HepG2 (cell line): ENCODE results near the gene TAP1. TPM values are rescaled to one million over a fixed set of nuclear protein-coding genes. Genes with fewer than 3 reads are reported as not detected.

Source experiments
- ATAD3A ChIP-seq: sonication (generic); formaldehyde crosslinking; IDR thresholded peaks from 2 replicates; pipeline ENCODE4 v1.4.0; 2020; ENCODE audit warnings: missing genetic modification reagents
- ELF1 ChIP-seq: sonication (generic); formaldehyde crosslinking; IDR thresholded peaks from 2 replicates; pipeline ENCODE4 v1.4.0; 2020; ENCODE audit warnings: missing genetic modification reagents
- HOXD1 ChIP-seq: sonication (generic); formaldehyde crosslinking; IDR thresholded peaks from 2 replicates; pipeline ENCODE4 v1.5.0; 2020; ENCODE audit warnings: missing genetic modification reagents
- ISL2 ChIP-seq: sonication (generic); formaldehyde crosslinking; IDR thresholded peaks from 2 replicates; pipeline ENCODE4 v1.5.0; 2020; ENCODE audit warnings: missing genetic modification reagents
- MEF2D ChIP-seq: sonication (generic); formaldehyde crosslinking; IDR thresholded peaks from 2 replicates; pipeline ENCODE4 v1.5.1; 2020; ENCODE audit warnings: mild to moderate bottlenecking, missing genetic modification reagents
- PAX8 ChIP-seq: sonication (generic); formaldehyde crosslinking; IDR thresholded peaks from 2 replicates; pipeline ENCODE4 v1.8.0; 2022; ENCODE audit warnings: mild to moderate bottlenecking, missing genetic modification reagents, borderline replicate concordance
- REPIN1 ChIP-seq: sonication (generic); formaldehyde crosslinking; IDR thresholded peaks from 2 replicates; pipeline ENCODE4 v1.8.0; 2022; ENCODE audit warnings: missing genetic modification reagents, low read depth, mild to moderate bottlenecking, borderline replicate concordance
- STAG1 ChIP-seq: sonication (generic); formaldehyde crosslinking; IDR thresholded peaks from 2 replicates; pipeline ENCODE4 v1.4.0; 2020; ENCODE audit warnings: missing genetic modification reagents
- ZNF468 ChIP-seq: sonication (generic); formaldehyde crosslinking; IDR thresholded peaks from 2 replicates; pipeline ENCODE4 v1.8.0; 2022; ENCODE audit warnings: mild to moderate bottlenecking, moderate library complexity, missing genetic modification reagents
- ZNF773 ChIP-seq: sonication (generic); formaldehyde crosslinking; IDR thresholded peaks from 2 replicates; pipeline ENCODE4 v1.4.0; 2020; ENCODE audit warnings: missing genetic modification reagents, borderline replicate concordance
- polyA plus RNA-seq, 8 experiments: library from polyadenylated mRNA; depleted of rRNA in 3 of 8; stranded (reverse) in 7 of 8; unstranded in 1 of 8; fragments of >200 nt; fragmentation: Illumina TruSeq in 4 of 8; extraction: Trizol in 4 of 8; gene quantifications; 2 replicates each; pipeline versions ENCODE4 v1.2.1 to v1.2.3, GENCODE V29; 2011 to 2016; ENCODE audit warnings: low read depth in 4 of 8, missing spikeins in 1 of 8, mixed read lengths in 1 of 8; ENCODE audit not compliant: insufficient read depth in 1 of 8
- total RNA-seq, 5 experiments: library from RNA; depleted of rRNA; stranded (reverse); fragments of >200 nt; fragmentation: Illumina TruSeq; extraction: Trizol; gene quantifications; 2 replicates each; pipeline ENCODE4 v1.2.3, GENCODE V29; 2016; ENCODE audit warnings: low read depth in 1 of 5
- TF ChIP-seq, protein P1 (sequence below): sonication (generic); formaldehyde crosslinking; IDR thresholded peaks from 2 replicates; pipeline ENCODE4 v1.5.0; 2020; ENCODE audit warnings: mild to moderate bottlenecking, missing genetic modification reagents
- TF ChIP-seq, protein P2 (sequence below): sonication (generic); formaldehyde crosslinking; IDR thresholded peaks from 2 replicates; pipeline ENCODE4 v1.4.0; 2020; ENCODE audit warnings: missing genetic modification reagents, borderline replicate concordance
- TF ChIP-seq, protein P3 (sequence below): sonication (generic); formaldehyde crosslinking; IDR thresholded peaks from 2 replicates; pipeline ENCODE4 v1.5.0; 2020; ENCODE audit warnings: mild to moderate bottlenecking, missing genetic modification reagents
- TF ChIP-seq, protein P4 (sequence below): IDR thresholded peaks from 2 replicates; pipeline ENCODE4 v1.4.0; 2020; ENCODE audit warnings: mild to moderate bottlenecking, missing genetic modification reagents
- TF ChIP-seq, protein P5 (sequence below): fragments of 450-650 bp; IDR thresholded peaks from 2 replicates; pipeline ENCODE4 v1.6.1; 2016

TAP1 gene
- total and polyA plus RNA-seq, 2 of the 13 experiments (the other 11 are each of a cell fraction or from before 2014, with no cell fraction given): 31.2 to 52.2 TPM

DNA sequence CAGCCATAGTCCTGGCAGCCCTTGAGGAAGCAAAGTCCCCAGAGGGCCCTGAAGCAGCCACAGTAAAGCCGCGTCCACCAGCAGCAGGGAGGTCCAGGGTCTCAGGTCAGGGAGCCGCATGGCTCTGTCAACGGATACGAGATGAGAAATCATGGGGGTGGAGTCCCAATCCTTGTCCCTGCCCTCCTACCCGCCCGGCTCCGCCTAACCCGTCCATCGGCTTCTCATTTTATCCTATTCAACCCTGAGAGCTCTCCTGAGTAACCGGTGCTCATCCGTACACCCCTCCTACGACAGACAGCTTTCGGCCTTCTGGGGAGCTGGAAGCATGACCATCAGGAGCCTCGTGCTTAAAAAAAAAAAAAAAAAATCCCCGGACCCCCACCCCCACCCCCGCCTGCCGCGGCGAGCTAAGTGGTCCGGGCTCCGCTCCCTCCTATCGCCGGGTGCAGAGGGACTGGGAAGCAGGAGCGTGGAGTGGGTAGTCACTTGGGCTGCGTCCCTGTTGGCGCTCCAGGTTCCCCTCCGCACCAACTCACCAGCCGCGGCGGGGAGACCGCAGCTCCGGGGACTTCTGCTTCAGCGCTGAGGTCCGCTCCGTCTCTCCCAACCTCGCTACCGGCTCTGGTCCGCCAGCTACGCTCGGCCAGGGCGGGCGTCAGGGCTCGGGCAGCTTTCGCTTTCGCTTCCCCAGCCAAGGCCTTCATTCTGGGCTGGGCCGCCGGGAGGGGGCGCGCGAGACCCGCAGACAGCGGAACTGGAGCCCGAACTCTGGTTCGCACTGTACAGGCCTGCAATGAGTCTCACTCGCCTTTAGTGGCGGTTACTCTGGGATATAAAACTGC is 15.2 kb downstream of the TAP1 start, which contains the start of gene TAP2 (continued):
- TF ChIP-seq REPIN1: peak; percentile 91; the same call in 1 of the 2 replicates
- TF ChIP-seq, protein P1, sequence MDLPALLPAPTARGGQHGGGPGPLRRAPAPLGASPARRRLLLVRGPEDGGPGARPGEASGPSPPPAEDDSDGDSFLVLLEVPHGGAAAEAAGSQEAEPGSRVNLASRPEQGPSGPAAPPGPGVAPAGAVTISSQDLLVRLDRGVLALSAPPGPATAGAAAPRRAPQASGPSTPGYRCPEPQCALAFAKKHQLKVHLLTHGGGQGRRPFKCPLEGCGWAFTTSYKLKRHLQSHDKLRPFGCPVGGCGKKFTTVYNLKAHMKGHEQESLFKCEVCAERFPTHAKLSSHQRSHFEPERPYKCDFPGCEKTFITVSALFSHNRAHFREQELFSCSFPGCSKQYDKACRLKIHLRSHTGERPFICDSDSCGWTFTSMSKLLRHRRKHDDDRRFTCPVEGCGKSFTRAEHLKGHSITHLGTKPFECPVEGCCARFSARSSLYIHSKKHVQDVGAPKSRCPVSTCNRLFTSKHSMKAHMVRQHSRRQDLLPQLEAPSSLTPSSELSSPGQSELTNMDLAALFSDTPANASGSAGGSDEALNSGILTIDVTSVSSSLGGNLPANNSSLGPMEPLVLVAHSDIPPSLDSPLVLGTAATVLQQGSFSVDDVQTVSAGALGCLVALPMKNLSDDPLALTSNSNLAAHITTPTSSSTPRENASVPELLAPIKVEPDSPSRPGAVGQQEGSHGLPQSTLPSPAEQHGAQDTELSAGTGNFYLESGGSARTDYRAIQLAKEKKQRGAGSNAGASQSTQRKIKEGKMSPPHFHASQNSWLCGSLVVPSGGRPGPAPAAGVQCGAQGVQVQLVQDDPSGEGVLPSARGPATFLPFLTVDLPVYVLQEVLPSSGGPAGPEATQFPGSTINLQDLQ (CRISPR knock-in tag): 0 out of 2 replicates have a peak, but pooled peaks have one; percentile 23
- TF ChIP-seq STAG1 (CRISPR knock-in tag): peak; percentile 95
- TF ChIP-seq, protein P2, sequence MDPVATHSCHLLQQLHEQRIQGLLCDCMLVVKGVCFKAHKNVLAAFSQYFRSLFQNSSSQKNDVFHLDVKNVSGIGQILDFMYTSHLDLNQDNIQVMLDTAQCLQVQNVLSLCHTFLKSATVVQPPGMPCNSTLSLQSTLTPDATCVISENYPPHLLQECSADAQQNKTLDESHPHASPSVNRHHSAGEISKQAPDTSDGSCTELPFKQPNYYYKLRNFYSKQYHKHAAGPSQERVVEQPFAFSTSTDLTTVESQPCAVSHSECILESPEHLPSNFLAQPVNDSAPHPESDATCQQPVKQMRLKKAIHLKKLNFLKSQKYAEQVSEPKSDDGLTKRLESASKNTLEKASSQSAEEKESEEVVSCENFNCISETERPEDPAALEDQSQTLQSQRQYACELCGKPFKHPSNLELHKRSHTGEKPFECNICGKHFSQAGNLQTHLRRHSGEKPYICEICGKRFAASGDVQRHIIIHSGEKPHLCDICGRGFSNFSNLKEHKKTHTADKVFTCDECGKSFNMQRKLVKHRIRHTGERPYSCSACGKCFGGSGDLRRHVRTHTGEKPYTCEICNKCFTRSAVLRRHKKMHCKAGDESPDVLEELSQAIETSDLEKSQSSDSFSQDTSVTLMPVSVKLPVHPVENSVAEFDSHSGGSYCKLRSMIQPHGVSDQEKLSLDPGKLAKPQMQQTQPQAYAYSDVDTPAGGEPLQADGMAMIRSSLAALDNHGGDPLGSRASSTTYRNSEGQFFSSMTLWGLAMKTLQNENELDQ (CRISPR knock-in tag): no peak
- TF ChIP-seq ELF1: peak; percentile 83
- TF ChIP-seq ISL2 (CRISPR knock-in tag): peak; percentile 77; the same call in 1 of the 2 replicates
- no peak for TF ChIP-seq ZNF468 (CRISPR knock-in tag)
- 0 out of 2 replicates have a peak, but pooled peaks have one; percentile 39 for TF ChIP-seq MEF2D
- TF ChIP-seq ZNF773 (CRISPR knock-in tag): peak; percentile 83; the same call in 1 of the 2 replicates
- TF ChIP-seq, protein P3, sequence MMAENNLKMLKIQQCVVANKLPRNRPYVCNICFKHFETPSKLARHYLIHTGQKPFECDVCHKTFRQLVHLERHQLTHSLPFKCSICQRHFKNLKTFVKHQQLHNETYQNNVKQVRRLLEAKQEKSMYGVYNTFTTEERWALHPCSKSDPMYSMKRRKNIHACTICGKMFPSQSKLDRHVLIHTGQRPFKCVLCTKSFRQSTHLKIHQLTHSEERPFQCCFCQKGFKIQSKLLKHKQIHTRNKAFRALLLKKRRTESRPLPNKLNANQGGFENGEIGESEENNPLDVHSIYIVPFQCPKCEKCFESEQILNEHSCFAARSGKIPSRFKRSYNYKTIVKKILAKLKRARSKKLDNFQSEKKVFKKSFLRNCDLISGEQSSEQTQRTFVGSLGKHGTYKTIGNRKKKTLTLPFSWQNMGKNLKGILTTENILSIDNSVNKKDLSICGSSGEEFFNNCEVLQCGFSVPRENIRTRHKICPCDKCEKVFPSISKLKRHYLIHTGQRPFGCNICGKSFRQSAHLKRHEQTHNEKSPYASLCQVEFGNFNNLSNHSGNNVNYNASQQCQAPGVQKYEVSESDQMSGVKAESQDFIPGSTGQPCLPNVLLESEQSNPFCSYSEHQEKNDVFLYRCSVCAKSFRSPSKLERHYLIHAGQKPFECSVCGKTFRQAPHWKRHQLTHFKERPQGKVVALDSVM: peak; percentile 47; the same call in 1 of the 2 replicates
- TF ChIP-seq, protein P4, sequence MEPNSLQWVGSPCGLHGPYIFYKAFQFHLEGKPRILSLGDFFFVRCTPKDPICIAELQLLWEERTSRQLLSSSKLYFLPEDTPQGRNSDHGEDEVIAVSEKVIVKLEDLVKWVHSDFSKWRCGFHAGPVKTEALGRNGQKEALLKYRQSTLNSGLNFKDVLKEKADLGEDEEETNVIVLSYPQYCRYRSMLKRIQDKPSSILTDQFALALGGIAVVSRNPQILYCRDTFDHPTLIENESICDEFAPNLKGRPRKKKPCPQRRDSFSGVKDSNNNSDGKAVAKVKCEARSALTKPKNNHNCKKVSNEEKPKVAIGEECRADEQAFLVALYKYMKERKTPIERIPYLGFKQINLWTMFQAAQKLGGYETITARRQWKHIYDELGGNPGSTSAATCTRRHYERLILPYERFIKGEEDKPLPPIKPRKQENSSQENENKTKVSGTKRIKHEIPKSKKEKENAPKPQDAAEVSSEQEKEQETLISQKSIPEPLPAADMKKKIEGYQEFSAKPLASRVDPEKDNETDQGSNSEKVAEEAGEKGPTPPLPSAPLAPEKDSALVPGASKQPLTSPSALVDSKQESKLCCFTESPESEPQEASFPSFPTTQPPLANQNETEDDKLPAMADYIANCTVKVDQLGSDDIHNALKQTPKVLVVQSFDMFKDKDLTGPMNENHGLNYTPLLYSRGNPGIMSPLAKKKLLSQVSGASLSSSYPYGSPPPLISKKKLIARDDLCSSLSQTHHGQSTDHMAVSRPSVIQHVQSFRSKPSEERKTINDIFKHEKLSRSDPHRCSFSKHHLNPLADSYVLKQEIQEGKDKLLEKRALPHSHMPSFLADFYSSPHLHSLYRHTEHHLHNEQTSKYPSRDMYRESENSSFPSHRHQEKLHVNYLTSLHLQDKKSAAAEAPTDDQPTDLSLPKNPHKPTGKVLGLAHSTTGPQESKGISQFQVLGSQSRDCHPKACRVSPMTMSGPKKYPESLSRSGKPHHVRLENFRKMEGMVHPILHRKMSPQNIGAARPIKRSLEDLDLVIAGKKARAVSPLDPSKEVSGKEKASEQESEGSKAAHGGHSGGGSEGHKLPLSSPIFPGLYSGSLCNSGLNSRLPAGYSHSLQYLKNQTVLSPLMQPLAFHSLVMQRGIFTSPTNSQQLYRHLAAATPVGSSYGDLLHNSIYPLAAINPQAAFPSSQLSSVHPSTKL (CRISPR knock-in tag): peak; percentile 82
- no peak for TF ChIP-seq ATAD3A (CRISPR knock-in tag)
- peak; percentile 91 for TF ChIP-seq HOXD1 (CRISPR knock-in tag)
- TF ChIP-seq, protein P5, sequence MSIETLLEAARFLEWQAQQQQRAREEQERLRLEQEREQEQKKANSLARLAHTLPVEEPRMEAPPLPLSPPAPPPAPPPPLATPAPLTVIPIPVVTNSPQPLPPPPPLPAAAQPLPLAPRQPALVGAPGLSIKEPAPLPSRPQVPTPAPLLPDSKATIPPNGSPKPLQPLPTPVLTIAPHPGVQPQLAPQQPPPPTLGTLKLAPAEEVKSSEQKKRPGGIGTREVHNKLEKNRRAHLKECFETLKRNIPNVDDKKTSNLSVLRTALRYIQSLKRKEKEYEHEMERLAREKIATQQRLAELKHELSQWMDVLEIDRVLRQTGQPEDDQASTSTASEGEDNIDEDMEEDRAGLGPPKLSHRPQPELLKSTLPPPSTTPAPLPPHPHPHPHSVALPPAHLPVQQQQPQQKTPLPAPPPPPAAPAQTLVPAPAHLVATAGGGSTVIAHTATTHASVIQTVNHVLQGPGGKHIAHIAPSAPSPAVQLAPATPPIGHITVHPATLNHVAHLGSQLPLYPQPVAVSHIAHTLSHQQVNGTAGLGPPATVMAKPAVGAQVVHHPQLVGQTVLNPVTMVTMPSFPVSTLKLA: peak; percentile 22; the same call in 1 of the 2 replicates
- TF ChIP-seq PAX8 (CRISPR knock-in tag): no peak
